Upper lobe of right lung (tissue), 1 donor: ENCODE data around the gene ELF3. TPM values are rescaled to one million over a fixed set of nuclear protein-coding genes. Genes with fewer than 3 reads are reported as not detected.
A peak's percentile ranks its signal among the peaks of the same experiment; 100 is the strongest.
"Not testable (repeated sequence)": the region's sequence is repeated elsewhere in the genome, so short reads cannot be mapped to it uniquely, and the experiment has no call there.

Experiments
- ATAC-seq: fragments of 200-7000 bp; cut with Tn5 transposase; one replicate; pipeline ENCODE4 v1.9.1; 2020; ENCODE audit warnings: mild to moderate bottlenecking, moderate library complexity
- DNase-seq: peaks from one replicate; pipeline ENCODE4 v3.0.0-alpha.2; 2020
- H3K27ac ChIP-seq: fragments of 200-600 bp; one replicate; pipeline ENCODE4 v1.8.0; 2022
- H3K27me3 ChIP-seq: fragments of 200-600 bp; one replicate; pipeline ENCODE4 v1.8.0; 2022; ENCODE audit warnings: mild to moderate bottlenecking
- H3K36me3 ChIP-seq: fragments of 200-600 bp; one replicate; pipeline ENCODE4 v1.8.0; 2022
- H3K4me1 ChIP-seq: fragments of 200-600 bp; one replicate; pipeline ENCODE4 v1.8.0; 2022
- H3K4me3 ChIP-seq: fragments of 200-600 bp; one replicate; pipeline ENCODE4 v1.8.0; 2022; ENCODE audit warnings: mild to moderate bottlenecking
- H3K9me3 ChIP-seq: fragments of 200-600 bp; one replicate; pipeline ENCODE4 v1.8.0; 2022
- intact Hi-C: fragments of 100-400 bp; cut with DNase I; formaldehyde crosslinking; loops from one replicate; pipeline ENCODE4 v1.11.0; 2022
- total RNA-seq: library from RNA; stranded (reverse); fragmentation: NEBNext Ultra II Directional; extraction: Animal tissue kit (Norgen Biotek cat#: 25700); gene quantifications from one replicate; pipeline ENCODE4 v1.2.1, GENCODE V29; 2021
- TF ChIP-seq, protein P1 (sequence below): fragments of 200-600 bp; IDR thresholded peaks from one replicate; pipeline ENCODE4 v1.8.0; 2022; ENCODE audit warnings: antibody characterized with exemption
- donor health status: DM: no; HTN: yes; CAD: no; lungs with severe emphysema.

The ELF3 gene
- total RNA-seq, 1 donor from 2014 or later, result 62.9 TPM

DNA sequence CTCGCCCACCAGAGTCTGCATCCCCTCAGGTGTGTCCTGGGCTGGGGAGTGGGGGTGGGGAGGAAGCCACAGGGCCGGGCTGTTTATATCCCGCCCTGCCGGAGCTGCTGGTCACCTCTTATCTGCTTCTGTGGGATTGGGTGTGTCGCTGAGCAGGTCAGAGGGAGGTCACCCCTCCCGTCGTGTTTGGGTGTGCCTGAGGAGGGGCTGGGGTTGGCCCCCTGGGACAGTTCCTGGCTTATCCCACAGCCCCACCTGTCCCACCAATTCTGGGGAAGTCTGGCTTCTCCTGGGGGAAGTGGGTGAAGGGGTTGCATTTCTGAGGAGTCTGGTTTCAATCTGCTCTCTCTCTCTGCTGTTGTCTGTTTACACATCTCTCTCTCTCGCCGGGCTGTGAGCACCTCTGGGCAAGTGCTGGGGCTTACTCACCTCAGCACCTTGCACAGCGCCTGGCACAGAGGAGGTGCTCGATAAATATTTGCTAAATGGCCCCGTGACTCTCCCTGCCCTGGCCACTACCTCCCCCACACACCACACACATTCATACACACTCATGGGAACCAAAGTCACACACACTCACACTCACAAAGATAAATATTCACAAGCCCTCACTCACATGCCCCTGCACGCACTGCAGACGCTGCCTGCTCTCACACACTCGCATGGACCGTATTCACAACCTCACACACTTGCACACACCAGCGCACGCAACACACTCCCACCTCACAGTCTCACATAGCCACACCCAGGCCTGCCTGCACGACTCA, 8.3 kb downstream of the ELF3 start:
- DNase-seq (peak; percentile 90), ATAC-seq (peak; percentile 86)
- Histone ChIP-seq H3K4me1 (no peaks in the 10 kb centered on the region), H3K27ac (peak overlapping the region; percentile 70), H3K9me3 (no peaks in the 10 kb centered on the region), H3K4me3 (no peak overlapping the region), H3K36me3 (peaks cover 19% of the 10 kb centered on the region), H3K27me3 (no peaks in the 10 kb centered on the region)
- intact Hi-C loops, result no loop called here
- TF ChIP-seq, protein P1, sequence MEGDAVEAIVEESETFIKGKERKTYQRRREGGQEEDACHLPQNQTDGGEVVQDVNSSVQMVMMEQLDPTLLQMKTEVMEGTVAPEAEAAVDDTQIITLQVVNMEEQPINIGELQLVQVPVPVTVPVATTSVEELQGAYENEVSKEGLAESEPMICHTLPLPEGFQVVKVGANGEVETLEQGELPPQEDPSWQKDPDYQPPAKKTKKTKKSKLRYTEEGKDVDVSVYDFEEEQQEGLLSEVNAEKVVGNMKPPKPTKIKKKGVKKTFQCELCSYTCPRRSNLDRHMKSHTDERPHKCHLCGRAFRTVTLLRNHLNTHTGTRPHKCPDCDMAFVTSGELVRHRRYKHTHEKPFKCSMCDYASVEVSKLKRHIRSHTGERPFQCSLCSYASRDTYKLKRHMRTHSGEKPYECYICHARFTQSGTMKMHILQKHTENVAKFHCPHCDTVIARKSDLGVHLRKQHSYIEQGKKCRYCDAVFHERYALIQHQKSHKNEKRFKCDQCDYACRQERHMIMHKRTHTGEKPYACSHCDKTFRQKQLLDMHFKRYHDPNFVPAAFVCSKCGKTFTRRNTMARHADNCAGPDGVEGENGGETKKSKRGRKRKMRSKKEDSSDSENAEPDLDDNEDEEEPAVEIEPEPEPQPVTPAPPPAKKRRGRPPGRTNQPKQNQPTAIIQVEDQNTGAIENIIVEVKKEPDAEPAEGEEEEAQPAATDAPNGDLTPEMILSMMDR, result no peak

DNA sequence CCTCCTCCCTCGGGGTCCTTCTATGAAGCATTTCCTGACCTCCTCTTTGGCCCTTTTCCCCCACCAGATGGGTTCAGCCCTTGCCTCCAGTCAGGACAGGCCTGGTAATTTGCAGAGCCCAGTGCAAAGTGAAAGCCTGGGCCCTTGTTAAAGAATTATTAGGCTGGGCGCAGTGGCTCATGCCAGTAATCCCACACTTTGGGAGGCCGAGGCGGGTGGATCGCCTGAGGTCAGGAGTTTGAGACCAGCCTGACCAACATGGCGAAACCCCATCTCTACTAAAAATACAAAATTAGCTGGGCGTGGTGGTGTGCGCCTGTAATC, 8.8 kb downstream of the ELF3 start:
- H3K9me3 ChIP-seq, intact Hi-C loops, DNase-seq, ATAC-seq, H3K27me3 ChIP-seq, H3K4me3 ChIP-seq, H3K4me1 ChIP-seq: not testable (repeated sequence)
- H3K36me3 ChIP-seq, result peaks cover 17% of the 10 kb centered on the region
- H3K27ac ChIP-seq, result peak overlapping the region; percentile 70

DNA sequence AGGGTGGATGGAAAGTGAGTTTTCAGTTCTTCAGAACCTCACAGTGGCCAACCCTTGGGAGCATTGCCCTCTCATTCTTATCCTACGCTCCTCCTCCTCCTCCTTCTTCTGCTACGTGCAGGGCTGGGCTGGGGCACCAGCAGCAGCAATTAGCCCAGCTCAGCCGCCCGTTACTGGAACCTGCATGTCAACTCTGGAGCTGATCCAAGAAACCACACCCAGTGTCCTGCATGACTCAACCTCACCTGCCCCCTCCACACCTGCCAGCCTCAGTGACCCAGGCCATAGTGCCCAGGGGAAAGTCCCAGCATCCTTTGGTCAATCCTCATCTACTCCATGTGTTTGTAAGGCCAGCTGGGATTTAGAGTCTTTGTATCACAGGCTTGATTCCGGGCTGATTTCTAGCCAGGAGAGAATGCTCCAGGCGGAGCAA, 12.6 kb downstream of the ELF3 start:
- DNase-seq, result peak; percentile 84
- no peaks in the 10 kb centered on the region for H3K36me3 ChIP-seq
- no peaks in the 10 kb centered on the region for H3K27me3 ChIP-seq
- no peak overlapping the region for H3K4me3 ChIP-seq
- H3K27ac ChIP-seq, result no peak overlapping the region
- TF ChIP-seq, protein P1, result no peak
- no peaks in the 10 kb centered on the region for H3K9me3 ChIP-seq
- intact Hi-C loops, result no loop called here
- H3K4me1 ChIP-seq, result no peaks in the 10 kb centered on the region
- peak; percentile 77 for ATAC-seq

DNA sequence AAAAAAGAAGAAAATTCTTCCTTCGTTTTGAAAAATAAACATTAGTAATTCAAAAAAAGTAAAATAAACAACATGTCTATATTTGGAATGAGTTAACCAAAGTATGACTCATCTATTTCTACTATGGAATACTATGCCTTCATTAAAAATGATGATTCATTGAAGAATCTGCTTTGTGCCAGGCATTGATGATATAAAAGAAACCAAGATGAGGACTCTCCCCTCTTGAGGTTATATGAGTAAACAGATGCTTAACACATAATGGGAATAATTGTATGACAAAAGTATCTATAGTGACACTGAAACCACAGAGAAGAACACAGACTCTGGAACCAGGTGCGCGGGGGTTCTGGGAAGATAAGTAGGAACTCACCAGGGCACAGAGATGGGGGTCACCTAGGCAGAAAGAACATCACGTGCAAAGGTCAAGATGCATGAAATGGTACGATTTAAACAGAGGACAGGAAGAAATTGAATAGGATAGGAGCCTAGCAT, 18.8 kb downstream of the ELF3 start:
- intact Hi-C loops, result no loop called here
- Histone ChIP-seq H3K4me3 (no peak overlapping the region), H3K4me1 (peaks cover 1% of the 10 kb centered on the region), H3K27ac (no peak overlapping the region), H3K27me3 (no peaks in the 10 kb centered on the region), H3K9me3 (no peaks in the 10 kb centered on the region), H3K36me3 (no peaks in the 10 kb centered on the region)
- DNase-seq (no peak), ATAC-seq (no peak)
- TF ChIP-seq, protein P1, result no peak

DNA sequence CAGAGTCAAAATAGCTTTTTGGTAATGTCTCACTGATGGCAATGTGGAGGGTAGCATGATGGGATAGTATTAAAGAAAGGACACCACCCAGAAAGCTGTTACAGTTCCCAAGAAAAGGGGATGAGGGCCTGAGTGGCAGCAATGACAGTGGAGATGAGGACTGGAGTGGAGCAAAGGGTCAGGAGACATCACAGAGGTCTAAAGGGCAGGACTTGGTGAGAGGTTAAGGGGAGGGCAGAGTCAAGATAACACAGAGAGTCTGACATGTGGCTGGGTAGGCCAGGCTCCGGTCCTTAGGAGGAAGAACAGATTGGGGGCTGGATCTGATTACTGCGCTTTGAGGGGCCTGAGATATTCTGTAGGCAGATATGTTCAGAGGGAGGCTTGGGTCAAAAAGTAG, 19.3 kb downstream of the ELF3 start:
- intact Hi-C loops, result no loop called here
- H3K4me1 ChIP-seq, result peaks cover 5% of the 10 kb centered on the region
- DNase-seq (no peak), ATAC-seq (no peak)
- no peaks in the 10 kb centered on the region for H3K36me3 ChIP-seq
- no peaks in the 10 kb centered on the region for H3K27me3 ChIP-seq
- H3K27ac ChIP-seq, result no peak overlapping the region
- H3K9me3 ChIP-seq, result no peaks in the 10 kb centered on the region
- no peak overlapping the region for H3K4me3 ChIP-seq
- TF ChIP-seq, protein P1, result no peak

DNA sequence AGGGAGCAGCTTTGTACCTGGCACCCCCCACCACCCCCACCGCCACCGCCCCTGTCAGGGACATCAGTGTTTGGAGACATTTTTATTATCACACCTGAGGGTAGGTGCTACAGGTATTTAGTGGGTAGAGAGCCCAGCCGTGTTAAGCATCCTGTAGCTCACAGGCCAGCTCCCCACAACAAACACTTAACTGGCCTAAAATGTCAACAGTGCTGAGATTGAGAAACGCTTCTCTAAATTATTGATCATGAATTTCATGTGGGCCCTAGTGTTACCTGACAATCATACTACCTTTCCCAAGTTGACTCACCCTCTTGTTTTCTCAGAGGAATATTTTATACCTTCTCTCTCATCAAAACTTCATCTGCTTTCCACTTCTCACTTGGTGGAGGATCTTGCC, 21.4 kb downstream of the ELF3 start:
- TF ChIP-seq, protein P1, result no peak
- intact Hi-C loops, result no loop called here
- H3K4me1 ChIP-seq, result peaks cover 11% of the 10 kb centered on the region
- no peaks in the 10 kb centered on the region for H3K27me3 ChIP-seq
- no peaks in the 10 kb centered on the region for H3K9me3 ChIP-seq
- no peak for DNase-seq
- no peak for ATAC-seq
- no peak overlapping the region for H3K27ac ChIP-seq
- no peak overlapping the region for H3K4me3 ChIP-seq
- H3K36me3 ChIP-seq, result no peaks in the 10 kb centered on the region
